Inferior parietal cortex (tissue), 1 donor: ENCODE data around the gene NEK10.

Source experiments
- DNase-seq: peaks from one replicate; pipeline ENCODE4 v3.0.0-alpha.2; 2016; ENCODE audit errors: extremely low spot score

Gene NEK10

GRCh38 chr3:27228805-27229204 is 140.4 kb downstream of the NEK10 start:
- DNase-seq = no peak

- no peak for DNase-seq
Measured at GRCh38 chr3:27224197-27224596, 145.0 kb downstream of the NEK10 start.

DNA sequence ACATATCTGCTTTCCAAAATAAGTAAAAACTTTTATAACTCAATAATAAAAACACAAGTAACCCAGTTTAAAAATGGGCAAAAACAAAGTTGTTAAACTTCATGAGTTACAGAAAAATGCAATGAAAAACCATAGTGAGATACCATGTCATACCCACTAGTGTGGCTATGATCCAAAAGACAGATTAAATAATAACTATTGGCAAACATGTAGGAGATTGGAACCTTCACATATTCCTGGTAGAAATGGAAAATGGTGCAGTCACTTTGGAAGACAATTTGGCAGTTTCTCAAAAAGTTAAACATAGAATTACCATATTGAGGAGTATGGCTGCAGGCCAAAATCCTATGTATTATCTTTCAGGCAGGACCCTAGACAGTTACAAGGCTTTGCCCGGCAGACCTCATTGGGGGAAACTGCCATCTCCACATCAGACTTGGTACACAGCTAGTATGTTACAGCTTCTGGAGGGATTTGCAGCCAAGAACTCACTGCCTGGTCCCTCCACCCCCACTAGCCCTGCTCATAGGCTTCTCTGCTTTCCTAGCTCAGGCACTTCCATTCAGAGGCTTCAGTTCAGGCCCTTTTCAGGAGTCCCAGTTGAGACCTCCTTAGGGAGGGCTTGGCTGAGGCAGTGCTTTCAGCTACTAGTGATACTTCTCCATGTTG is 147.8 kb downstream of the NEK10 start:
- DNase-seq = no peak

GRCh38 chr3:27220166-27220565 is 149.0 kb downstream of the NEK10 start:
- no peak for DNase-seq

DNA sequence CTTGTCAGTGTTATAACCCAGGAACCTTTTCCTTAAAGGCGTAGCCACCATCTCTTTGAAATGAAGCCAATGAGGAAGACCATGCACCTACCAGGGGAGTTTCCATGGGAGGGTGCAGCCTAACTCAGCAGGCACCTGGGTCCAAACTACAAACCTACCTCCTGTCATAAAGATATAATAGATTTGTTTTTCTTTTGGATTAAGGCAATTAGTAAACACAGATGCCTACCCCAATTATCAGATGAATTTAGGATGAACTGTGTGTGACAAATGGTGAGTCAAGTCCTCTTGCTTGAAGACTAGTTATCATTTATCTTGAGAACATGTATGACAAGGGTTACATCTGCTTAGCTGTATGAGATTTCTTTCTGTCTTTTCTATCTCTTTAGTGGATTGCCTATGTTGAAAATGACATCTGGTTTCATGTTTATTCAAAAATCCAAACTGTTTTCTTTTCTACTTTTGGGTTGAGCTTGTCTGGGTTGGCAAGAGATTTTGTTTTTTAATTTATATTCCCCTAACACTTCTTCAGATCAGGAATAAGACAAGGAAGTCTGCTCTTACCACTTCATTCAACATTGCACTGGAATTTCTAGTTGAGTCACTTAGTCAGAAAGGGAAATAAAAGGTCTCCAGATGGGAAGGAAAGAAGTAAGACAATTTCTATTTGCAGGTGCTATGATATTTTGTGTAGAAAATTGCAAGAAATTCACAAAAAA is 149.9 kb downstream of the NEK10 start:
- DNase-seq = no peak

DNA sequence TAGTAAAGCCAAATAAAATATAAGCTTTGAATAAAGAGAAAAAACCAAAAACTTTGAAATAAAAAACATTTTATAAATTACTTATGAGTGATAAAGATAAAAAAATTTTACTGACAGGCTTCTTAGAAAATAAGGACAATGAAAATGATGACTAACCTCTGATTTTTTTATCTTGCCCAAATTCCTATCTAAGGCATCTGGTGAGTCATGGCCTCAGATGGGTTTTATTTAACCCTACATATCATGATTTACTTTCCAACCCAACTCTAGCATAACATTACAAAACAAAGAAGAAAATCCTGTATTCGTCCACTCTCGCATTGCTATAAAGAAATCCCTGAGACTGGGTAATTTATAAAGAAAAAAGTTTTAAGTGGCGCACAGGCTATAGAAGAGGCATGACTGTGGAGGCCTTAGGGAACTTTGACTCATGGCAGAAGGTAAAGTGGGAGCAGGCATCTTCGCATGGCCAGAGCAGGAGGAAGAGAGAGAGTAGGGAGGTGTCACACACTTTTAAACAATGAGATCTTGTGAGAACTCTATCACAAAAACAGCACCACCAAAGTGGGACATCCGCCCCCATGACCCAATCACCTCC is 152.1 kb downstream of the NEK10 start:
- DNase-seq = no peak

- DNase-seq = no peak
Measured at GRCh38 chr3:27216295-27216855, 152.8 kb downstream of the NEK10 start.

DNA sequence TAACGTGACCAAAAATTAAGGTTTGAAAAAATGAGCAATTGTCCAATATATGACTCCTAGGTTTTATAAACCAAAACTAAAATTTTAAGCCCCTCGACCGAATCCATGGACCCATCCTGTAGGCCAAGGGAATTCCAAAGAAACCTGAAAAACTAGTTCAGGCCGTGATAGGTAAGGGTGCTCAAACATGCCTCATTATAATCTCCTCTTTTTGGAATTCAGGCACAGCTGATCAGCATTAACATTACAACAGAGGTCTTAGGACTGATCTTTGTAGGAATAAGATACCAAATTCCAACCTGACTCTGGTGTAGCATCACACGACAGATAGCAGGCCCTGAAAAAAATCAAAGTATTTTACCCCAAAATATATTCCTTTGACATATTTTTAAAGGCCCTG is 155.7 kb downstream of the NEK10 start:
- no peak for DNase-seq

GRCh38 chr3:27209617-27210264 is 159.4 kb downstream of the NEK10 start:
- DNase-seq = no peak

DNA sequence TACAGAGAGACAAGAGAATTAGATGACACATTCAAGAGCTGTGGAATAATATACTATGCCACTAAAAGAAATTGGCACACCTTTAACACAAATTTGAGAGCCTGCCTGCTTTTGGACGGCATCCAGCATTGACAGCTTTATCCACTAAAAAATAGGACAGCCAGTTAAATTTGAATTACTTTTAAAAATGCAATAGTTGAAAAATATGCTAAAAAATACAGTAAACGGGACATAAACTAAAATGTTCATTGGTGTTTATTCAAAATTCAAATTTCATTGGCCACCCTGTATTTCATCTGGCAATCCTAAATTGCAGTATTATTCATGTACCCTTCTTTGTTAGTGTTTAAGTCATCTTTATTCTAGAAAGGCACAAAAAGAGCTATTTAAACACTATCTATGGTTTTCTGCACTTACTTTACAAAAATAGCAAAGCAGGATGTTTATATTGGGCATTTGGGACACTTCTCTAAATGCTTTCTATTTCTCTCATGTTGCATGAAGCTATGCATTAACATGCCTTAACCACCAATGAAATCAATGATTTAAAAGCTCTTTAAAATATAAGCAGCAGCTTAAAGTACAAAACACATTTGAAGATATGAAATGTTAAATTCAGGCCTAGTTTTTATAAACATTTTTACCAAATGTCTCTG is 160.1 kb downstream of the NEK10 start:
- peak; percentile 45 for DNase-seq

DNA sequence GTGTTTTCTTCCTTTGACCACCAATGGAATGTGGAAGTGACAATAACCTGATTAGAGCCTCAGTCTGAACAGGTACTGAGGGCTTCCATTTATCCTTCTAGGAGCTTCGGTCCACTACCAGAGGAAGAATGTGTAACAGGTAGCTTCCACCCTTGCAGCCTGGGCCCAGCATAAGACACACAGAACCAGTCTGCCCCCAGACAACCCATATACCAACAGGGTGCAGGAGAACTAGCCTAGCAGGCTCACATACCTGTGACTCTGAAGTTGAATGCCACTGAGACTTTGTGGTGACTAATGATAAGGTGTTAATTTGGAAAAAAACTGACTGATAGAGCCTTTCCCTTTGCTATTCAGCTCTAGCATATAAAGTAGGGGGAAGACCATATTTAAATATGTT is 166.2 kb downstream of the NEK10 start:
- DNase-seq = no peak

DNA sequence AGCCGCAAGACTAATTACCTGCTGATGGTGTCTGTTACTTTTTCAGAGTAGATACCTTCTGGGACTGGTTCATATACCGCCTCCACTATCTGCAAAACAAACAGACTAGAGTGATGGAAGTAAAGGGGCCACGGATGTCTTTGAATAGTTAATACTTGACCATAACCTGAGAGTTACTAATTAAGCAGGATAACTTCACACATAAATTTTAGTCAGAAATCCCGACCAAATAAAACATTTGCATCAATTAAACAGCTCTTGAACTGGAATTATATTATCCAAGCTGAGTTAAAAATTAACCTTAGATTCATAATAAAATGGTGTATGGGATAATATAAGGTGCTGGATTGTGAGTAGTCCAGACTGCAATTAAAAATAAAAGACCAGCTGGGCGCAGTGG is 167.7 kb downstream of the NEK10 start:
- DNase-seq = no peak

DNA sequence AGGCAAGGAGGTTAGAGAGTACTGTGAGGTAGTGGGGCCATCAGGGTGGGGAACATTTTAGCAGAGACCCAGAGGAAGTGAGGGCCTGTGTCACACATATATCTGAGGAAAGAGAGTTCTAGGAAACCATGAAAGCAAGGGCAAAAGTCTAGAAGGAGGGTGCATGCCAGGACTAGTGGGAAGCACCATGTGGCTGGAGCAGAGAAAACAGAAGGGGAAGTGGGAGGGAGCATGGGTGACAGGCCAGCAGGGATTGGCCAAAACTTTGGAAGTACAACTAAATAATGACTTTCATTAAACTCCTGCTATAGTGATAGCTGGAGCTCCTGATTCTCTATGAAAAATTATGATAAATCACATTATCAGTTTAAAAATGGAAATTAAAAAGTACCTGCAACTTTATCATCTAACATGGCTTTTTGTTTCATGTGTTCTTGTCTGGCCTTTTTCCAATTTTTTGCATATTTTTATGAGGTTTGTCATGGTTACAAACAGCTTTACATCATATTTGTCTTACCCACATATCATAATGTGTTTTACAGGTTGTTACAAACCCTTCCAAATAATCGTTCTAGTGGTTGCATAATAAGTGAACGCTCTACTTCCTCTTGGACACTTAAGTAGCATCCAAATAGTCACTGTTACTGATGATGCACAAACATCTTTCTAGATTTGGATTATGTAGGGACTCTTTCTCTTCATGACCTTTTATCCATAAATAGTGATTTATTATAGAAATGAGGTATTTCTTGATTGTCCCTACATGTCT is 168.3 kb downstream of the NEK10 start:
- DNase-seq = no peak

DNA sequence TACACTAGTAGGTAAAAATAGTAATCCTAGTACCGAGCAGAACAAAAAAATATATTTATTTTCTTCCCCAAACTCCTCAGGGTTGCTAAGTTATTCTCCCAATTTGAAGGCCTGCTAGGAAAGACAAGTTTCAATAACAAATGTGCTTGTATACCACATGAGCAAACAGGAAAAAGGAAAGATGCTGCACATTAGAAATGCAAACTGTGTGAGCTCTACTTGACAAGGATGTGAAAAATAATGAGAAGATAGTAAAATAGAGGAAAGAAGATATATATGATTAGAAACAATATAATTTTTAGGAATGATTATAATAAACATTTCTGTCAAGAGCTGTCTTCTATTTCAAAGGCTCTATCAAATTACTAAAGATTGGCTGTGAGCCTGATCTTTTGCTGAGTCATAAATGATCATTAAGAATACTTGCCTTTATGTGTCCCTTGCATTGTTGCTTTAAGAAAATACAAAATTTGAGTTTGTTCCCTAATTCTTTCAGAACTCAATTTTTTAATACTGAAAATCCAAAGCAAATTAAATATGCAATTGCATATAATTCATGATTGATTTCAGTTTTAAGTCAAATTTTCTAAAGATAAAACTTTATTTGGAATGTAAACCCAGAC is 174.2 kb downstream of the NEK10 start:
- no peak for DNase-seq

- no peak for DNase-seq
Measured at GRCh38 chr3:27193056-27193455, 176.1 kb downstream of the NEK10 start.

GRCh38 chr3:27186013-27186412 is 183.2 kb downstream of the NEK10 start:
- DNase-seq = no peak

GRCh38 chr3:27185231-27185989 is 183.8 kb downstream of the NEK10 start:
- DNase-seq = no peak

GRCh38 chr3:27184261-27184660 is 184.9 kb downstream of the NEK10 start:
- DNase-seq = no peak

DNA sequence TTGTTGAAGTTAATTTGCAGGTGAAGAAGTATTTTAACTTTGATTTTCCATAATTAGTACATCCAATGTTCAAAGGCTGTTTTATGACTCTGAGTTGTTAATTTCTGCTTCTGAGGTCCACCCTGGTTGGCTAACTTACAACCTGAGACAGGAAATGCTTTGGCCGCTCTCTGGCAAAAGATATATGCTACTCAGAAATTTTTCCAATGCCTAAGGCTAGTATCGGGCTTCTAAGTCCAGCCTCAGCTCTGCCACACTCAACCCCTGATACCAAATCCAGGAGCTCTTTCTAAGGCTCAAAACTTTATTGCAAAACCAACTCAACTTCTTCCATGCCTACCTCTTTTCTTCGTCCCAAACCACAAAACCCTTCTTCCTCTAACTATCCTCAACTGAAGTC is 192.9 kb downstream of the NEK10 start:
- no peak for DNase-seq

DNA sequence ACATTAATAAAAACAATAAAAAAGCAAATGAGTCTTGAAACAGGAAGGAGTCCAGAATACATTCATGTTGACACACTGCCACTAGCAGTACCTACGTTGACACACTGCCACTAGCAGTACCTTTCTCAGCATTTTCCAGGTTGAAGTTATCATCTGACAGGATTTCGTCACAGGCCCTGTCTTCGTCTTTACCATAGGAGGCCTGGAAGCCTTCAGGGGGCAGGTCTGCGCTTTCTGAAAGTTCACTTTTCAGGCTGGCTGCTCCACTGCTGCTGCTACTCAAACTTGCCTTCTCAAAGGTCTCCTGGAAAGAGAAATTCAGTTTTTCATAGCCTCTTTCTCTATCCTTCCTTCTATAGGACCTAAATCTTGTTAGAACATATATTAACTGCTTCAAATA is 194.7 kb downstream of the NEK10 start:
- DNase-seq = no peak
